ENCODE data around the gene ADORA3. TPM values are rescaled to one million over a fixed set of nuclear protein-coding genes. Genes with fewer than 3 reads are reported as not detected.

ADORA3 gene
- total RNA-seq, 5 donors from 2014 or later (not counting 1 experiment from before 2014, with no cell fraction given): 0.30 TPM; not detected in 4

DNA sequence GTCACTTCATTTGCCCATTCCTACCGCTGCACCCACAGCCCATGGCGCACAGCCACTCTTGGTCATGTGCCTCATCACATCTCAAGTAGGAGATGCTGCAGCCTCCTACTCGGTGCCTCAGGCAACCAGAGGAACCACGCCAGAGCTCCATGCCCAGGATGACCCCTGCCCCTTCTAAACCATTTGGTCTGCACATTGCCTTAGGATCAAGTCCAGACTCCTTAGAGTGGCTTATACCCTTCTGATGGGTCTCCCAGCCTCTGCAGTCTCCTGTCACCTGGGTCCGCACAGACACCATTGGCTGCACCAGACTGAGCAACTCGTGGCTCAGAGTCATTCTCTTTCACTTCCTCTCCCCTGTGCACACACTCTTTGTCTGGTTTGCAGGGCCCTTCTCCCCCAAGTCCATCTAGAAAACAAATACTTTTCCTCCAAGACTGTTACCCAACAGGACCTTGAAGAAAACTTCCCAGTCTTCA, 2.2 kb upstream of the ADORA3 start:
- no peaks in the 10 kb centered on the region for H3K36me3 Mint-ChIP-seq
- Histone ChIP-seq H3K9me3 (no peaks in the 10 kb centered on the region), H3K36me3 (ENCODE audit: control insufficient read depth in 2 of 2, extremely low read depth in 1 of 2, insufficient read depth in 1 of 2, low read length in 1 of 2) (no peaks in the 10 kb centered on the region), H3K4me3 (ENCODE audit: control insufficient read depth in 1 of 2, extremely low read depth in 1 of 2, low read length in 1 of 2) (no peak overlapping the region), H3K27ac (ENCODE audit: low read length) (peak overlapping the region; percentile 37), H3K27me3 (replicated peaks in 1 of 2; ENCODE audit: control insufficient read depth in 2 of 2, extremely low read depth in 1 of 2, insufficient read depth in 2 of 2, low read length in 1 of 2) (no peaks in the 10 kb centered on the region), H3K4me1 (ENCODE audit: control insufficient read depth in 1 of 2, extremely low read depth in 1 of 2, insufficient read depth in 2 of 2, low read length in 2 of 2) (peaks cover 55 to 74% of the 10 kb centered on the region in 2 experiments)
- CTCF ChIA-PET: interaction anchor here (0.5 to 3.6 kb wide), 2 partner anchors 8 to 1122 kb away, joined by 6 to 42 read pairs; no protein-coding TSS in a partner anchor
- H3K9me3 Mint-ChIP-seq: no peaks in the 10 kb centered on the region
- POLR2A ChIA-PET: no interaction called here
- peak overlapping the region; percentile 86 to 91 for H3K27ac Mint-ChIP-seq
- peaks cover 66 to 69% (median 68%) of the 10 kb centered on the region in 3 donors for H3K4me1 Mint-ChIP-seq
- H3K4me3 Mint-ChIP-seq: peak overlapping the region in 1 of 3 donors; percentile 52
- WGBS (ENCODE audit: insufficient coverage): 70% methylated on average over 6 of the region's 6 CpGs
- DNase-seq (peak in 3 of 35 experiments; percentile 24 to 34 (median 29)), ATAC-seq (replicated peaks in 1 of 4) (no peak)
- no peaks in the 10 kb centered on the region for H3K27me3 Mint-ChIP-seq

DNA sequence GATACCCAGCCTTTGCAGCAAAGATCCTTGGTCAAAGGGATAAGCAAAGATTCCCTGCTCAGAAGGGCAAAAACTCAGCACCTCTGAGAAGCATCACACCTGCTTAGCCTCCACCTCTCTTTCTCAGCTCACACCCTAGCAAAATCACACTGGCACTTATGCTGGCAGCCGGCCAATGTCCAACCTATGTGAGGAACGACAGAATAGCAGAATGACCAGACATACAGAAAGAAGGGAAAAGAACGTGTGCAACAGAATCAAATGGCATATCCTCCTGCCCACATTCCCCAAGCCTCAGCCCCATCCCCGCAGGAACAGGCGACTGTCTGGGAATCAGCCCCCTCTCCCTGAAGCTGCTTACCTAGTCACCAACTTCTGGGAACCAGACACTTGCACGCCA, 664 bp upstream of the ADORA3 start:
- Mint-ChIP-seq H3K4me1 (peaks cover 62 to 68% (median 66%) of the 10 kb centered on the region in 3 donors), H3K4me3 (peak overlapping the region in 1 of 3 donors; percentile 63), H3K9me3 (no peaks in the 10 kb centered on the region), H3K27ac (peak overlapping the region; percentile 81 to 87), H3K36me3 (no peaks in the 10 kb centered on the region), H3K27me3 (no peaks in the 10 kb centered on the region)
- Histone ChIP-seq H3K4me1 (ENCODE audit: control insufficient read depth in 1 of 2, extremely low read depth in 1 of 2, insufficient read depth in 2 of 2, low read length in 2 of 2) (peaks cover 52 to 63% of the 10 kb centered on the region in 2 experiments), H3K9me3 (no peaks in the 10 kb centered on the region), H3K4me3 (ENCODE audit: control insufficient read depth in 1 of 2, extremely low read depth in 1 of 2, low read length in 1 of 2) (no peak overlapping the region), H3K27ac (ENCODE audit: low read length) (no peak overlapping the region), H3K36me3 (ENCODE audit: control insufficient read depth in 2 of 2, extremely low read depth in 1 of 2, insufficient read depth in 1 of 2, low read length in 1 of 2) (no peaks in the 10 kb centered on the region), H3K27me3 (replicated peaks in 1 of 2; ENCODE audit: control insufficient read depth in 2 of 2, extremely low read depth in 1 of 2, insufficient read depth in 2 of 2, low read length in 1 of 2) (no peaks in the 10 kb centered on the region)
- WGBS (ENCODE audit: insufficient coverage): 83% methylated on average over 4 of the region's 6 CpGs
- no peak for ATAC-seq (replicated peaks in 1 of 4)
- POLR2A ChIA-PET: no interaction called here
- CTCF ChIA-PET: interaction anchor here in 1 of 2 donors (1.0 to 1.3 kb wide), 2 partner anchors 13 to 251 kb away, joined by 3 to 4 read pairs; no protein-coding TSS in a partner anchor
- DNase-seq: no peak

DNA sequence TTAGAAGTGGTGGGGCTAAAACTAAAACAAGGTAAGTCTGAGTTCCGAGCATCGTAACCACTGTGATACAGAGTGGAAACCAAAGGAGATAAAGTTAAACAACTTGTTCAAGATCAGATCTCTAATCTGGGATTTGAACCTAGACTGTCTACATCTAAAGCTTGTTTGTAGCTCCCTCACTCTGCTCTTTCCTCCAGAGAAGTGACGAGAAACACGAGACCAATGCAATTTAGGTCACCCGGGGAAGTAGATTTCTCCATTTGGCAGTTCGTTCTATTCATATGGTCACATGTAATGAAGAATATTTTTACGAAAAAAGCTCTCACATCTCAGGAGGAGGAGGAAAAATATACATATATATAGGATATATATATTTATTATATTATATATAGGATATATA, 1.8 kb downstream of the ADORA3 start:
- DNase-seq: no peak
- Mint-ChIP-seq H3K27me3 (no peaks in the 10 kb centered on the region), H3K27ac (no peak overlapping the region), H3K36me3 (no peaks in the 10 kb centered on the region), H3K9me3 (peaks cover 0 to 2% (median 0%) of the 10 kb centered on the region in 3 donors), H3K4me3 (no peak overlapping the region), H3K4me1 (peaks cover 55 to 64% (median 57%) of the 10 kb centered on the region in 3 donors)
- no peaks in the 10 kb centered on the region for H3K36me3 ChIP-seq (ENCODE audit: control insufficient read depth in 2 of 2, extremely low read depth in 1 of 2, insufficient read depth in 1 of 2, low read length in 1 of 2)
- H3K27me3 ChIP-seq (replicated peaks in 1 of 2; ENCODE audit: control insufficient read depth in 2 of 2, extremely low read depth in 1 of 2, insufficient read depth in 2 of 2, low read length in 1 of 2): no peaks in the 10 kb centered on the region
- no CpG with 5 or more reads among the region's 7 CpGs for WGBS (ENCODE audit: insufficient coverage)
- peaks cover 39 to 40% of the 10 kb centered on the region in 2 experiments for H3K4me1 ChIP-seq (ENCODE audit: control insufficient read depth in 1 of 2, extremely low read depth in 1 of 2, insufficient read depth in 2 of 2, low read length in 2 of 2)
- CTCF ChIA-PET: interaction anchor here in 1 of 2 donors (0.6 kb wide), 1 partner anchor 25 kb away, joined by 4 read pairs; no protein-coding TSS in a partner anchor
- H3K4me3 ChIP-seq (ENCODE audit: control insufficient read depth in 1 of 2, extremely low read depth in 1 of 2, low read length in 1 of 2): no peak overlapping the region
- no peak for ATAC-seq (replicated peaks in 1 of 4)
- POLR2A ChIA-PET: no interaction called here
- H3K9me3 ChIP-seq: no peaks in the 10 kb centered on the region
- H3K27ac ChIP-seq (ENCODE audit: low read length): no peak overlapping the region

DNA sequence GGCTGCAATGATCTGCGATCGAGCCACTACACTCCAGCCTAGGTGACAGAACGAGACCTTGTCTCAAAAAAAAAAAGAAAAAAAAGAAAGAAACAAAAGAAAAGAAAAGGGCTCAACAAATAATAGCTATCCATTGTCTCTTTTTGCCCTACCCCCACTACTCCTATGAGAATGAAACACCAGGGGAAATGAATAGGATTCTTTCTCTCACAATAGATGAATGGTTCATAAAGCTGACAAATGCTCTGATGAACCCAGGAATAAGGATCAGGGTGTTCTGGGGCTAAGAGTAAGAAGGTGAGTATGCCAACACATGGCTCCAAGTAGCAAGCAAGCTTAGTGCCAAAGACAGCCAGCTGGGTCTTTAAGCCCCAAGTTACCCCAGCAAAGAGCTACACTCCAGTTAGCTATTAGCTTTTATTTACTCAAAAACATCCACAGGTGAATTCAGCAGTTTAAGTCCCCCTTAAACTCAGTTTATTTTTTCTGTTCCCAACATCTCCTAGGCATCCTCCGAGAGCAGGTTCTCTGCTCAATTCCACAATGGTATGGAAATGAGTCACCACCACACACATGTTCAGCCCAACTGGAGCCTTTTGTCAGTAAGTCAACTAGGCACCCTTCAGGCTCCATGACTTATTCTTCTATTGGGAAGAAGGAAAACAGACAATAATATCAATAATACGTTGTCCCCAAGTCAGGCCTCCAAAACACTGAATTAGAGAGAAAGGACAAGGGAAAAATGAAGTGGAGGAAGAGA, 4.2 kb downstream of the ADORA3 start:
- Mint-ChIP-seq H3K27ac (no peak overlapping the region), H3K9me3 (peaks cover 0 to 15% (median 5%) of the 10 kb centered on the region in 3 donors), H3K27me3 (no peaks in the 10 kb centered on the region), H3K4me3 (no peak overlapping the region), H3K36me3 (no peaks in the 10 kb centered on the region), H3K4me1 (peaks cover 31 to 42% (median 33%) of the 10 kb centered on the region in 3 donors)
- POLR2A ChIA-PET: interaction anchor here in 1 of 2 donors (0.6 kb wide), 1 partner anchor 151 kb away, joined by 7 read pairs; no protein-coding TSS in a partner anchor
- Histone ChIP-seq H3K27me3 (replicated peaks in 1 of 2; ENCODE audit: control insufficient read depth in 2 of 2, extremely low read depth in 1 of 2, insufficient read depth in 2 of 2, low read length in 1 of 2) (no peaks in the 10 kb centered on the region), H3K4me1 (ENCODE audit: control insufficient read depth in 1 of 2, extremely low read depth in 1 of 2, insufficient read depth in 2 of 2, low read length in 2 of 2) (peaks cover 15 to 17% of the 10 kb centered on the region in 2 experiments), H3K4me3 (ENCODE audit: control insufficient read depth in 1 of 2, extremely low read depth in 1 of 2, low read length in 1 of 2) (no peak overlapping the region), H3K36me3 (ENCODE audit: control insufficient read depth in 2 of 2, extremely low read depth in 1 of 2, insufficient read depth in 1 of 2, low read length in 1 of 2) (no peaks in the 10 kb centered on the region), H3K9me3 (no peaks in the 10 kb centered on the region), H3K27ac (ENCODE audit: low read length) (no peak overlapping the region)
- CTCF ChIA-PET: interaction anchor here in 1 of 2 donors (0.6 to 5.5 kb wide), 2 partner anchors 8 to 9 kb away, joined by 4 to 42 read pairs; no protein-coding TSS in a partner anchor
- ATAC-seq (replicated peaks in 1 of 4) (no peak), DNase-seq (no peak)
- WGBS (ENCODE audit: insufficient coverage): 100% methylated on average over 1 of the region's 5 CpGs

- Mint-ChIP-seq H3K4me3 (no peak overlapping the region), H3K4me1 (peaks cover 15 to 26% (median 17%) of the 10 kb centered on the region in 3 donors), H3K36me3 (no peaks in the 10 kb centered on the region), H3K27me3 (no peaks in the 10 kb centered on the region), H3K27ac (no peak overlapping the region), H3K9me3 (peaks cover 0 to 17% (median 5%) of the 10 kb centered on the region in 3 donors)
- Histone ChIP-seq H3K27ac (ENCODE audit: low read length) (no peak overlapping the region), H3K36me3 (ENCODE audit: control insufficient read depth in 2 of 2, extremely low read depth in 1 of 2, insufficient read depth in 1 of 2, low read length in 1 of 2) (no peaks in the 10 kb centered on the region), H3K9me3 (no peaks in the 10 kb centered on the region), H3K27me3 (replicated peaks in 1 of 2; ENCODE audit: control insufficient read depth in 2 of 2, extremely low read depth in 1 of 2, insufficient read depth in 2 of 2, low read length in 1 of 2) (no peaks in the 10 kb centered on the region), H3K4me1 (ENCODE audit: control insufficient read depth in 1 of 2, extremely low read depth in 1 of 2, insufficient read depth in 2 of 2, low read length in 2 of 2) (peaks cover under 1 to 2% of the 10 kb centered on the region in 2 experiments), H3K4me3 (ENCODE audit: control insufficient read depth in 1 of 2, extremely low read depth in 1 of 2, low read length in 1 of 2) (no peak overlapping the region)
- 63% methylated on average over 2 of the region's 5 CpGs for WGBS (ENCODE audit: insufficient coverage)
- DNase-seq: no peak
- CTCF ChIA-PET: interaction anchor here (0.7 to 5.5 kb wide), 4 partner anchors 10 to 95 kb away, joined by 3 to 42 read pairs (median 6); no protein-coding TSS in a partner anchor
- ATAC-seq (replicated peaks in 1 of 4): no peak
- POLR2A ChIA-PET: interaction anchor here in 1 of 2 donors (2.1 kb wide), 1 partner anchor 10 kb away, joined by 6 read pairs; no protein-coding TSS in a partner anchor
Measured at GRCh38 chr1:111497592-111497991, 5.8 kb downstream of the ADORA3 start.

GRCh38 chr1:111496398-111496797, 7.0 kb downstream of the ADORA3 start:
- WGBS (ENCODE audit: insufficient coverage): 87% methylated on average over 3 of the region's 4 CpGs
- Histone ChIP-seq H3K9me3 (no peaks in the 10 kb centered on the region), H3K36me3 (ENCODE audit: control insufficient read depth in 2 of 2, extremely low read depth in 1 of 2, insufficient read depth in 1 of 2, low read length in 1 of 2) (no peaks in the 10 kb centered on the region), H3K27ac (ENCODE audit: low read length) (no peak overlapping the region), H3K4me1 (ENCODE audit: control insufficient read depth in 1 of 2, extremely low read depth in 1 of 2, insufficient read depth in 2 of 2, low read length in 2 of 2) (peaks cover 0 to 2% of the 10 kb centered on the region in 2 experiments), H3K4me3 (ENCODE audit: control insufficient read depth in 1 of 2, extremely low read depth in 1 of 2, low read length in 1 of 2) (no peak overlapping the region), H3K27me3 (replicated peaks in 1 of 2; ENCODE audit: control insufficient read depth in 2 of 2, extremely low read depth in 1 of 2, insufficient read depth in 2 of 2, low read length in 1 of 2) (no peaks in the 10 kb centered on the region)
- H3K36me3 Mint-ChIP-seq: no peaks in the 10 kb centered on the region
- no peak overlapping the region for H3K27ac Mint-ChIP-seq
- H3K9me3 Mint-ChIP-seq: peaks cover 0 to 17% (median 5%) of the 10 kb centered on the region in 3 donors
- DNase-seq (no peak), ATAC-seq (replicated peaks in 1 of 4) (no peak)
- POLR2A ChIA-PET: interaction anchor here in 1 of 2 donors (2.1 kb wide), 1 partner anchor 11 kb away, joined by 6 read pairs; no protein-coding TSS in a partner anchor
- no peak overlapping the region for H3K4me3 Mint-ChIP-seq
- H3K4me1 Mint-ChIP-seq: peaks cover 9 to 21% (median 14%) of the 10 kb centered on the region in 3 donors
- CTCF ChIA-PET: interaction anchor here in 1 of 2 donors (5.5 kb wide), 1 partner anchor 11 kb away, joined by 42 read pairs; no protein-coding TSS in a partner anchor
- no peaks in the 10 kb centered on the region for H3K27me3 Mint-ChIP-seq

Measured in T-cell (primary cell).